Measurements from ENCODE around the gene CD109. TPM values are rescaled to one million over a fixed set of nuclear protein-coding genes. Genes with fewer than 3 reads are reported as not detected.

The CD109 gene
- total and polyA plus RNA-seq, 8 donors: 0.23 to 2.6 (median 0.52) TPM

GRCh38 chr6:73860303-73860702, 164.3 kb downstream of the CD109 start:
- no peak for ATAC-seq
- DNase-seq: no peak
- intact Hi-C loops (cut with DNase I): no loop called here
- no peak for FAIRE-seq
- WGBS, 2 donors: 66 to 71% methylated on average over 1 of the region's 1 CpG
- Histone ChIP-seq H3K27ac (no peak overlapping the region), H3K27me3 (no peaks in the 10 kb centered on the region), H3K36me3 (no peaks in the 10 kb centered on the region), H3K4me1 (no peaks in the 10 kb centered on the region), H3K9me3 (no peaks in the 10 kb centered on the region), H3K4me3 (no peak overlapping the region)
- no peak for TF ChIP-seq CTCF (IDR thresholded peaks at IDR 0.05)

- FAIRE-seq: no peak
- no peak for TF ChIP-seq CTCF (IDR thresholded peaks at IDR 0.05)
- intact Hi-C loops (cut with DNase I): no loop called here
Observed at GRCh38 chr6:73866305-73866704, 170.3 kb downstream of the CD109 start.

GRCh38 chr6:73867411-73867810, 171.4 kb downstream of the CD109 start:
- Histone ChIP-seq H3K9me3 (no peaks in the 10 kb centered on the region), H3K4me1 (no peaks in the 10 kb centered on the region), H3K4me3 (no peak overlapping the region), H3K36me3 (no peaks in the 10 kb centered on the region), H3K27ac (no peak overlapping the region), H3K27me3 (no peaks in the 10 kb centered on the region)
- ATAC-seq: no peak
- 49 to 59% methylated on average over 3 of the region's 3 CpGs for WGBS, 2 donors
- FAIRE-seq: no peak
- DNase-seq: no peak
- intact Hi-C loops (cut with DNase I): no loop called here
- TF ChIP-seq CTCF (IDR thresholded peaks at IDR 0.05): no peak

More at GRCh38 chr6:73866305-73866704, 170.3 kb downstream of the CD109 start:
- no peaks in the 10 kb centered on the region for H3K36me3 ChIP-seq
- no peak overlapping the region for H3K4me3 ChIP-seq
- DNase-seq (no peak), ATAC-seq (no peak)
- no peak overlapping the region for H3K27ac ChIP-seq
- no peaks in the 10 kb centered on the region for H3K4me1 ChIP-seq
- no peaks in the 10 kb centered on the region for H3K27me3 ChIP-seq
- H3K9me3 ChIP-seq: no peaks in the 10 kb centered on the region

- Histone ChIP-seq H3K9me3 (no peaks in the 10 kb centered on the region), H3K27me3 (no peaks in the 10 kb centered on the region), H3K36me3 (no peaks in the 10 kb centered on the region), H3K4me1 (no peaks in the 10 kb centered on the region), H3K27ac (no peak overlapping the region), H3K4me3 (no peak overlapping the region)
- ATAC-seq (no peak), DNase-seq (no peak), FAIRE-seq (no peak)
- TF ChIP-seq CTCF (IDR thresholded peaks at IDR 0.05): no peak
- 52 to 70% methylated on average over 3 of the region's 3 CpGs for WGBS, 2 donors
- intact Hi-C loops (cut with DNase I): no loop called here
Observed at GRCh38 chr6:73870907-73871306, 174.9 kb downstream of the CD109 start.

GRCh38 chr6:73873081-73873480, 177.1 kb downstream of the CD109 start:
- FAIRE-seq (no peak), DNase-seq (no peak), ATAC-seq (no peak)
- Histone ChIP-seq H3K36me3 (no peaks in the 10 kb centered on the region), H3K27ac (no peak overlapping the region), H3K9me3 (no peaks in the 10 kb centered on the region), H3K27me3 (no peaks in the 10 kb centered on the region), H3K4me3 (no peak overlapping the region), H3K4me1 (no peaks in the 10 kb centered on the region)
- intact Hi-C loops (cut with DNase I): no loop called here
- no peak for TF ChIP-seq CTCF (IDR thresholded peaks at IDR 0.05)

Other genes starting within 250 kb of the CD109 start
- 1 to 10 TPM in 5 of 6 donors, under 1 TPM in 1; 0.97 to 2.9 (median 1.4) TPM for gene CGAS, start 243.9 kb upstream of the CD109 start, total RNA-seq
- under 1 TPM; 0.70 to 0.84 TPM for gene CGAS, start 243.9 kb upstream of the CD109 start, polyA plus RNA-seq
- 10 to 100 TPM in 4 of 6 donors, 1 to 10 TPM in 2; 8.9 to 14.7 (median 10.6) TPM for gene MTO1, start 234.5 kb upstream of the CD109 start, total RNA-seq
- gene MTO1, start 234.5 kb upstream of the CD109 start, polyA plus RNA-seq: 10 to 100 TPM in 1 of 2 donors, 1 to 10 TPM in 1; 8.8 to 11.4 TPM
- over 10,000 TPM in 1 of 6 donors, 1,000 to 10,000 TPM in 5; 5,266 to 10,343 (median 8,842) TPM for gene EEF1A1, start 175.2 kb upstream of the CD109 start, total RNA-seq
- 1,000 to 10,000 TPM; 5,006 to 5,774 TPM for gene EEF1A1, start 175.2 kb upstream of the CD109 start, polyA plus RNA-seq
- gene SLC17A5, start 42.2 kb upstream of the CD109 start, total RNA-seq: 10 to 100 TPM in 1 of 6 donors, 1 to 10 TPM in 5; 4.0 to 11.0 (median 5.4) TPM
- gene SLC17A5, start 42.2 kb upstream of the CD109 start, polyA plus RNA-seq: 1 to 10 TPM; 2.4 to 7.8 TPM

Measured in pancreas (tissue), 10 donors.